WERI-Rb-1 (cell line): ENCODE results near the gene ATG5.

Source experiments
- DNase-seq: peaks from one replicate; pipeline ENCODE4 v3.0.0-alpha.2; 2020
- H3K27ac ChIP-seq: fragments of 250-450 bp; sonication (Bioruptor Pico); 2 replicates; pipeline ENCODE4 v1.5.1; 2020; ENCODE audit warnings: mild to moderate bottlenecking, moderate library complexity
- H3K27me3 ChIP-seq: fragments of 250-450 bp; sonication (Bioruptor Pico); 2 replicates; pipeline ENCODE4 v1.5.1; 2021; ENCODE audit warnings: mild to moderate bottlenecking, low read depth, moderate library complexity; ENCODE audit not compliant: insufficient read depth, severe bottlenecking
- H3K36me3 ChIP-seq: fragments of 250-450 bp; sonication (Bioruptor Pico); 2 replicates; pipeline ENCODE4 v1.5.1; 2020; ENCODE audit warnings: mild to moderate bottlenecking, moderate library complexity
- H3K4me3 ChIP-seq: 2 replicates; pipeline ENCODE4 v1.5.1; 2011; ENCODE audit warnings: low read depth, mild to moderate bottlenecking, control low read depth, low read length
- H3K9me3 ChIP-seq: fragments of 250-450 bp; sonication (Bioruptor Pico); 2 replicates; pipeline ENCODE4 v1.5.1; 2021; ENCODE audit warnings: mild to moderate bottlenecking, moderate library complexity; ENCODE audit not compliant: severe bottlenecking
- TF ChIP-seq, protein P1 (sequence below): IDR thresholded peaks from 2 replicates; pipeline ENCODE4 v1.5.1; 2011; ENCODE audit warnings: low read depth, mild to moderate bottlenecking, control low read depth, inconsistent platforms, low read length

The ATG5 gene

DNA sequence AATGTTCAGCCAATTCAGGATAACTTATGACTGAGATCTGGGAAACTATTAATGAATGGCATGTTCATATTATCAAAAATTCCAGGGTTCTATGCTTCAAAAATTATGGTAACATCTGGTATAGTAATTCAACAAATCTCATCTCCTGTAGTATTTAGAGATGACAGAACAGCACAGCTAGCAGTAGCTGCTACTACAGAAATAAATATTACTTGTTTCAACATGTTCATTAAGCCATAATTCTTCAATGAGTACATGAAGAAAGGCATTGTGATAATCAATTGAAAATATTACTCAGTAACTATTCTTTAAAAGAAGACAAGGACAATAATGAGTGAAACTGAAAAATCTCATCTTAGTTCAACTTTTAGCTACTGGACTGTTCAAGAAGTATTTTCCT, 66.8 kb downstream of the ATG5 start:
- H3K4me3 ChIP-seq: no peak overlapping the region
- TF ChIP-seq, protein P1, sequence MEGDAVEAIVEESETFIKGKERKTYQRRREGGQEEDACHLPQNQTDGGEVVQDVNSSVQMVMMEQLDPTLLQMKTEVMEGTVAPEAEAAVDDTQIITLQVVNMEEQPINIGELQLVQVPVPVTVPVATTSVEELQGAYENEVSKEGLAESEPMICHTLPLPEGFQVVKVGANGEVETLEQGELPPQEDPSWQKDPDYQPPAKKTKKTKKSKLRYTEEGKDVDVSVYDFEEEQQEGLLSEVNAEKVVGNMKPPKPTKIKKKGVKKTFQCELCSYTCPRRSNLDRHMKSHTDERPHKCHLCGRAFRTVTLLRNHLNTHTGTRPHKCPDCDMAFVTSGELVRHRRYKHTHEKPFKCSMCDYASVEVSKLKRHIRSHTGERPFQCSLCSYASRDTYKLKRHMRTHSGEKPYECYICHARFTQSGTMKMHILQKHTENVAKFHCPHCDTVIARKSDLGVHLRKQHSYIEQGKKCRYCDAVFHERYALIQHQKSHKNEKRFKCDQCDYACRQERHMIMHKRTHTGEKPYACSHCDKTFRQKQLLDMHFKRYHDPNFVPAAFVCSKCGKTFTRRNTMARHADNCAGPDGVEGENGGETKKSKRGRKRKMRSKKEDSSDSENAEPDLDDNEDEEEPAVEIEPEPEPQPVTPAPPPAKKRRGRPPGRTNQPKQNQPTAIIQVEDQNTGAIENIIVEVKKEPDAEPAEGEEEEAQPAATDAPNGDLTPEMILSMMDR: no peak

DNA sequence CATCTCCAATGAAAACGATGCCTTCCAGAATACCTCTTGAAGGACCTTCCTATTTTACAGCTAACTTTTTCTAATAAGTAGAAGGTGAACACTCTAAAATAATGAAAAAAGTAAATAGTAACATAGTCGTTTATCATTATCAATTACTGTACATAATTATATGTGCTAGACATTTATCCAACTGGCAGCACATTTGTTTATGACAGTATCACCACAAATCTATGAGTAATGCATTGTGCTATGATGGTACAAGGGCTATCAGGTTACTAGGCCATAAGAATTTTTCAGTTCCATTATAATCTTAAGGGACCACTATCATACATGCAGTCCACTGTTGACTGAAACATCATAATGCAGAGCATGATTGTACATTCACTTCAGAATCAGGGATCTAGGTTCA, 68.4 kb downstream of the ATG5 start:
- TF ChIP-seq, protein P1: no peak
- Histone ChIP-seq H3K9me3 (no peaks in the 10 kb centered on the region), H3K27ac (no peak overlapping the region), H3K4me3 (no peak overlapping the region), H3K36me3 (no peaks in the 10 kb centered on the region), H3K27me3 (no peaks in the 10 kb centered on the region)
- no peak for DNase-seq

More for the DNA sequence above, 66.8 kb downstream of the ATG5 start:
- no peaks in the 10 kb centered on the region for H3K27me3 ChIP-seq
- H3K9me3 ChIP-seq: no peaks in the 10 kb centered on the region
- no peak overlapping the region for H3K27ac ChIP-seq
- DNase-seq: no peak
- H3K36me3 ChIP-seq: no peaks in the 10 kb centered on the region

DNA sequence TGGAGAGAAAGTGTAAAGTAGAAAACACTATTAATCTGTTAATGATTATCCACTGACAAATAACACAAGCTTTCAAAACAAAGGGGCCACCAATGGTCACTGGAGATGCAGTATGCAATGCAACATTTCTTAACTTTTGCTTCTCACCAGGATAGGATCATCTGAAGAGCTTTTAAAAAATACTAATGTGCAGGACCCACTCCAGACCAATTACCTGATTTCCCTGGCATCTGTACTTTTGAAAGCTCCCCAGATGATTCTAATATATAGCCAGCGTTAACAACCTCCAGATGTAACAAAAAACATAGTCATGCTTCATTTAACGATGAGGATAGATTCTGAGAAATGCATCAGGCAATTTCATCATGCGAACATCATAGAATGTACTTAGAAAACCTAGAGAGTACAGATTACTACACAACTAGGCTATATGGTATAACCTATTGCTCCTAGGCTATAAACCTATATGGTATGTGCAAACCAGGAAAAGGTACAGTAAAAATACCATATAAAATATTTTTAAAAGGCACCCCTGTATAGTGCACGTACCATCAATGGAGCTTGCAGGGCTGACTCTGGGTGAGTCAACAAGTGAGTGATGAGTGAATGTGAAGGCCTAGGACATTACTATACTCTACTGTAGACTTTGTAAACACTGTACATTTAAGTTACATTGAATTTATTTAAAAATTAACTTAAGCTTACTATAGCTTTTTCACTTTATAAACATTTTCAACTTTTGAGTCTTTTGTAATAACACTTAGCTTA, 69.2 kb downstream of the ATG5 start:
- no peak overlapping the region for H3K27ac ChIP-seq
- H3K27me3 ChIP-seq: no peaks in the 10 kb centered on the region
- no peak overlapping the region for H3K4me3 ChIP-seq
- TF ChIP-seq, protein P1: no peak
- no peaks in the 10 kb centered on the region for H3K9me3 ChIP-seq
- DNase-seq: no peak
- H3K36me3 ChIP-seq: no peaks in the 10 kb centered on the region

DNA sequence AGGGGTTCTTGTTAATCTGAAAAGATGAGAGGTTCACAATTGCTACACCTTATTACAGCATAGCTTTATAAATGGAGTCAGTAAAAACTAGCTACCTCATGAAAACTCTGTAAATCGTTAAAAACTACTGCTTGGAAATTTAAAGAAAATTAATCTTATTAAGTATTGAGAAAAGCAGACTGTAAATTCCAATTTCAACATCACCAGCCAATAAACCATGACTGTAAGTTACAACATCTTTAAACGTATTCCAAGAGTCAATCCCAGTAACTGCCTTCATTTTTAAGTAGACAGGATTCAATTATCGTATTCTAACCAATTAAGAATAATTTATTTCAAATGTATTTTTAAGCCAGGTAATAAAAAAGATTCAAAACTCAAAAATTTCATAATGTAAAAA, 70.3 kb downstream of the ATG5 start:
- Histone ChIP-seq H3K4me3 (no peak overlapping the region), H3K27me3 (no peaks in the 10 kb centered on the region), H3K27ac (no peak overlapping the region), H3K9me3 (no peaks in the 10 kb centered on the region), H3K36me3 (no peaks in the 10 kb centered on the region)
- TF ChIP-seq, protein P1: no peak
- DNase-seq: no peak

DNA sequence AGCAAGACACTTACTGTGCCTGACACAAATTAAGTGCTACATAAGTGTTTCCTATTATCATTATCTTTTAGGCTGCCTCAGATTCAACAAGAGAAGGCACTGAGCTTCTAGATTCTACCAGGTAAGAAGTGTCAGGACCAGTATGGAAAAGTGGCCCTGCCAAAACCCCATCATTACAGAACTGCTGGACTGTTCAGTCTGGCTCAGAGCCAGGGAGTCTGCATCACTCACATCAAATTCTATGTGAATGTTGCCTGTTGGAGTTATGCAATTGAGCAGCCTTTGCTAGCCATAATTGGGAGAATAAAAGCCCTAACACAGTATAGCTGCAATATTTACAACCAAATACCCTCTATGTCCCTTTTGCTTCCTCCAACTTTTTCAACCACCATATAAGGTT, 70.9 kb downstream of the ATG5 start:
- DNase-seq: no peak
- Histone ChIP-seq H3K27me3 (no peaks in the 10 kb centered on the region), H3K9me3 (no peaks in the 10 kb centered on the region), H3K36me3 (no peaks in the 10 kb centered on the region), H3K4me3 (no peak overlapping the region), H3K27ac (no peak overlapping the region)
- TF ChIP-seq, protein P1: no peak

DNA sequence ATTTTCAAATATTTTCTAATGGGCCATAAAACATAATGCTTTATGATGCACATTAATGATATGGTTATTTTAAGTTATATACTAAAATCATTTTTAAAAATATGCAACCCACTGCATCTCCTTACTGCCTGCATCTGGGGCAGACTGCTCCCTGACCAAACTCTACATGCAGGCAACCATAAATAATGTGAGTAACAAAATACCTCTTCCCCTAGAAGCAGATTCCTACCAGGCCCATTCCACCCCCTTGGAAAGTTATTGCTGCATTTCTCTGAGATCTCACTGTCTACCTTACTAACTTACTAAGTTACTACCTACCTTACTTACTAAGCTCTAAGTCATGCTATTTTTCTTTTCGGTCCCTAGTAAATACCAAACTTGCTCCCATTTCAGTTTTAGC, 71.8 kb downstream of the ATG5 start:
- Histone ChIP-seq H3K4me3 (no peak overlapping the region), H3K27ac (no peak overlapping the region)
- TF ChIP-seq, protein P1: no peak

More for the DNA sequence above, 71.8 kb downstream of the ATG5 start:
- DNase-seq: no peak
- Histone ChIP-seq H3K36me3 (no peaks in the 10 kb centered on the region), H3K27me3 (no peaks in the 10 kb centered on the region), H3K9me3 (no peaks in the 10 kb centered on the region)
